Left hindlimb (tissue), 1 donor: ENCODE results near the gene PPRC1.
A peak's percentile ranks its signal among the peaks of the same experiment; 100 is the strongest.

ENCODE experiments used
- DNase-seq: peaks from one replicate; pipeline ENCODE4 v3.0.0-alpha.2; 2018

PPRC1 gene

GRCh38 chr10:102117391-102118159 lies 15.3 kb upstream of the PPRC1 start:
- peak; percentile 90 for DNase-seq

DNA sequence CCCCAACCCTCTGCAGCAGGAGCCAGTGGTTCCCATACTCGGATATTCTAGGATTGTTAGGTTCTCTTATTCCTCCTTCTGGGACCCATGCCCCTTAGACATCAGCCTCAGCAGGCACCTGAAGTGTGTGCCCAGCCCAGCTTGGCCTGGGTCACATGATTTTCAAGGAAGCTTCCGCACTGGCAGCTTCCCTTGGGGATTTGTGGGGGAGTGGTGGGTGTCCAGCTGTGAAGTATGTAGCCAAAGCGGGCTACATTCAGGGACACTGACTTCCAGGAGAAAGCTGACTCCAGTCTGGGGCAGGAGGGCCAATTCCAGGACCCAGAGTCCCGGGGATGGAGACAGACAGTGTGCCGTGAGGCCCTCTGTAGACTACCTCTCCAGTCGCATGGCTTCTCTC lies 14.0 kb upstream of the PPRC1 start:
- no peak for DNase-seq

DNA sequence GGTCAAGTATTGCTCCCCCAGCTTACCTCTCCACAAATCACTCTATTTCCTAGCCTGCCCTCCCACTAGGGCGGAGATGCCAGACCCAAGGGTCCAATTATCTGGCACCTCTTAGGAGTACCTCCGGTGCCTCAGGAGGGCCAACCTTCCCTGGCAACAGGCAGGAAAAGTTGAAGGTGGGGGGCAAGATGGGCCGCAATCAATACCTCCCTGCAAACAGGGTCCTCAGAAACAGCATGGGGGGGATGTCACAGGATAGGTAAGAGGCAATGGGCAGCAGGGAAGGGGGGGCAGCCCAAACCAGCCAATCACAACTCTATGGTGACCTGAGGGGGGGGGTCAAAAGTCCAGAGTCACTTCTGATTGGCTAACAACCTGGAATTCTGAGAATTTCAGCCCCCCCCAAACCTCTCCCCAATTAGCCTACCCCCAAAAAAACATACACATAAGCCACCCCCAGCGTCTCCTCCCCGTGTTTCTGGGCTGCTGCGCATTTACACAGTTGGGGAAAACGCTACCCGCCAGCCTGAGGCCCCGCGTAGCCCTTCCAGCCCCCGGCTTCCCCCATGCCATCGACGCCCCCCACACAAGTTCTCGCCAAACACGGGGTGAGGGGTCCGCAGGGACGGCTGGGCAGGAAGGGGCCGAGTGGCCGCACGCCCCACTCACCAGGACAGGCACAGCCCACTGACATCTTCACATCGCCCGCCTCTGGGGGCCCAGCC lies 13.3 kb upstream of the PPRC1 start:
- DNase-seq, result peak; percentile 80

DNA sequence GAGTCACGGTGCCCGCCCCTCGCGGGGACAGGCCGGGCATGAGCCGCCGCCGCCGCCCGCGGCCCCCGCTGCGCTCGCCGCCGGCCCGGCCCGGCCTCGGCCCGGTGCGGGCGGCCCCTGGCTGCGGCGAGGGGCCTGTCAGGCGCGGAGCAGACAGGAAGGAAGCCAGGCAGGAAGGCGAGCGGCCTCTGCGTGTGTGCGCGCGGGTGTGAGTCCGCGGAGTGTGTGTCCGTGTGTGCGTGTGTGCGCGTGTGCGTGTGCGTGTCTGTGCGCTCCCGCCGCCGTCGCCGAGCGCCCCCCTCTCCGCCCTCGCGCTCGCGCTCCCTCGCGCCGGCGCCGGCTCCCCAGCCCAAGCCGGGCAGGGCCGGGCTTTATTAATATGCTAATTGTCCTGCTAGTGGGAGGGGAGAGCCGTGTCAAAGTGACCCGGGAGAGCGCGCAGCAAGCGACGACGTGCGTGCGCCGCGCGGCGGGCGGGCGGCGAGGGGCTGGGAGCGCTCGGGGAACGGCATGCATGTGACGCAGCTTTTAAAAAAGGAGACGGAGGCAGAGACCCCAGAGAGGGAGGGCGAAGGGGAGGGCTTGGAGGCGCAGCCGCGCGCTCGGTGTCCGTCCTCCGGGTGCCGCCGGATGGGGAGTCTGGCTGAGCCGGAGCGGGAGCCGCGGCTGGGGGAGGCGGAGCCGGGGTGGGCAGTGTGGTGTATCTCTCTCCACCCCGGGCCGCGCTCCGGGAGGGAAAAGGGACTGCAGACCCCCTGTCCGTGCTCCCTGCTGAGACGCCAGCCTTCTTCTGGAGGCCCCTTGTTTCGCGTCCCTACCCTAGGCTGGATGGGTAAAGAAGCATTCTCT lies 12.5 kb upstream of the PPRC1 start, which contains the start of gene LDB1:
LDB1 (minus strand) TSS at position 227 of the 849 bp plus-strand sequence. CDS start 258 bp downstream, outside the sequence.
- DNase-seq, result peak; percentile 89

DNA sequence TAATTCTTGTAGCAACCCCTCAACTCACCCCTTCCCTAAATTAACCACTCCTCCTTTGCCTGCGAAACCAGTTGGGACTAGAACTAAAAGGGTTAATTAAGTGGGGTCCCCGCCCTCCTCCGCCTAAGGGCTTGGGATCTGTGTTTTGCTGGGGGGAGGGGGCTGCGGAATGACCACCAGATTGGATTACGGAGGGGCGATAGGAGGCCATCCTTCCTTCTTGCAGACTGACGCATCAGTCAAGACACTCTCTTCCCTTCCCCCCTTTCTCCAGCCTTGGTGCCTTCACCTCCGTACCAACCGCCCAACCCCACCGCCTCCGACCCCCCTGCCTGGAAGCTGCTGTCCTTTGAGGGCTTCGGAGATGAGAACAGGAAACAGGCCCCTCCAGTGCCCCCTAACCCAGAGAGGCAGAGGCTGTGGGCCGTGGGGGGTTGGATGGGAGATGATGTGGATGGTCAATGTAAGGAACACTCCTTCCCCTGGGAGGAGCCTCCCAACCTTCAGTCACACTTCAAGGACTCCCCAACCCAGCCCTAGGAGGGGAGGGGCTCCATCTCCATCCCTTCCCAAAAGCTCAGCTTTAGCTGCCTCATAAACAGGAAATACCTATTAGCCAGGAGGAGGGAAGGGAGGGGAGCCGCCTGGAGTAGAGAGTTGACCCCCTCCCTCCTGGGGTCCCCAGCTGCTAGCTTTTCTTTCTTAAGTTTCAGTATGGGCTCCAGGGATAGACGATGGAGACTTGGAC lies 11.7 kb upstream of the PPRC1 start:
- DNase-seq, result peak; percentile 84

DNA sequence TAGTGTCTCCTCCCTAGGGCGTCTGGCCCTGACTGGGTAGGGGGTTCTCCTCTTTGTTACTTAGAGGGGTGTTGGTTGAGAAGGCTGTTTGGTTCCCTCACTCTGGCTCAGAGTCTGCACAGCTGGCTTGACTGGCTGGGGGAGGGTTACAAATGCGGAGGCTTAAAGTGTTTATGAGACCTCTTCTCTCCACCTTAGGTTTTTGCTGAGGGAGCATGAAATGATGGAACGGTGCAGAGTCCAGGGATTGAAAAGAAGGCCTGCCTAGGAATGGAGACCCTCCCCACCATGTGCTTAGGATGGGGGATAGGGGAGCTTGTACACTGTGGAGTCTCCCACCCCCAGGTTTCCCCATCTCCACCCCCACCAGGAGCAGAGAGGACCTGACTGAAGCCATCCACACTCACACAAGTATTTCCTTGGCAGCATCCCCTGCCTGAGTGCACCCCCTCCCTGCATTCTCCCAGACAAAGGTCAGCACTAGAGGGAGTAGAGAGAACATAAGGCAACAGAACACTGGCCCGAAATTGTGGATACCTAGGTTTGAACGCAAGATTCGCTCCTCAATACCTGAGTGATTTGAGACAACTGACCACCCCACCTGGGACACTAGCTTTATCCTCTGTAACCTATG lies 11.0 kb upstream of the PPRC1 start:
- DNase-seq, result no peak

- no peak for DNase-seq
Observed at GRCh38 chr10:102122450-102122849, 10.4 kb upstream of the PPRC1 start.

- no peak for DNase-seq
Observed at GRCh38 chr10:102123223-102123622, 9.6 kb upstream of the PPRC1 start.

DNA sequence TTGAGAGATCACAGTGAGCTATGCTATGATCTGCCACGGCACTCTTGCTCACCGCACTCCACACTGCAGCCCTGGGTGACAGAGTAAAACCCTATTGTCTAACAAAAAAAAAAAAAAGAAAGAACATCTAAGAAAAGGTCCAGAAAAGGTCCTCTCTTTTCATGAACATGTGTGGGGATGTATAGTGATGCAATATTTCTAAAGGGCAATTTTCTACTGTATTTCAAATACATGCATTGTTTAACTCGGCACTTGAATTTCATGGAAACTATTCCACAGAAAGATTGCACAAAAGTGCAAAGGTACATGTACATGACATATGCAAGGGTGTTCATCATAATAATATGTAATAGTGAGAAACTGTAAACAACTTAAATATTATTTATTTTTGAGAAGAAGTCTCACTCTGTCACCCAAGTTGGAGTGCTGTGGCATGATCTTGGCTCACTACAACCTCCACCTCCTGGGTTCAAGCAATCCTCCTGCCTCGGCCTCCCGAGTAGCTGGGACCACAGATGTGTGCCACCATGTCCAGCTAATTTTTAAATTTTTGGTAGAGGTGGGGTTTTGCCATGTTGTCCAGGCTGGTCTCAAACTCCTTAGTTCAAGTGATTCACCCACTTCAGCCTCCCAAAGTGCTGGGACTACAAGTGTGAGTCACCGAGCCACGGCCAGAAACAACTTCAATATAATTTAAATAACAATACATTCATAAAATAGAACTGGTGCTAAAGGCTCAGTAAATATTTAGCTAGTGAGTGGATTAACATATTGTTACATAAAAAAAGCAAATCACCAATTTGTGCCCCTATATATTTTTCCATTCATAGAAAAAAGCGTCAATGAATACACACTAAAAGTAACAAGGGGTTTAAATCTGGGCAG lies 1.3 kb upstream of the PPRC1 start:
- no peak for DNase-seq

DNA sequence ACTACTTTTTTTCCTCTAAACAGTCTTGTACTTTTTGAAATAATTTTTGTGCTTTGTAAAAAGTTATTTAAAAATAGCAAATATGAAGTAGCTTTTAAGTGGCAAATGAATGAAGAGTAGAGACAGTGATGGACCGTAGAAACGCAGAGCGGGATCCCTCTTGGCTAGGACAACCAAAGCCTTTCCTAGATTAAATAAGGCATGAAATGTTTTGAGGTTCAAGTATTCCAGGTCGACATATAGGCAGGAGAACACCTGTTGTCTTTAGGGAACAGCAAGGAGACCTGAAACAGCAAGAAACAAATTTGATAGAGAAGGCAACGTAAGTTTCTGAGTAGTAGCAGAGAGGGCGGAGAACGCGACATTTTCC lies 662 bp upstream of the PPRC1 start:
- no peak for DNase-seq

DNA sequence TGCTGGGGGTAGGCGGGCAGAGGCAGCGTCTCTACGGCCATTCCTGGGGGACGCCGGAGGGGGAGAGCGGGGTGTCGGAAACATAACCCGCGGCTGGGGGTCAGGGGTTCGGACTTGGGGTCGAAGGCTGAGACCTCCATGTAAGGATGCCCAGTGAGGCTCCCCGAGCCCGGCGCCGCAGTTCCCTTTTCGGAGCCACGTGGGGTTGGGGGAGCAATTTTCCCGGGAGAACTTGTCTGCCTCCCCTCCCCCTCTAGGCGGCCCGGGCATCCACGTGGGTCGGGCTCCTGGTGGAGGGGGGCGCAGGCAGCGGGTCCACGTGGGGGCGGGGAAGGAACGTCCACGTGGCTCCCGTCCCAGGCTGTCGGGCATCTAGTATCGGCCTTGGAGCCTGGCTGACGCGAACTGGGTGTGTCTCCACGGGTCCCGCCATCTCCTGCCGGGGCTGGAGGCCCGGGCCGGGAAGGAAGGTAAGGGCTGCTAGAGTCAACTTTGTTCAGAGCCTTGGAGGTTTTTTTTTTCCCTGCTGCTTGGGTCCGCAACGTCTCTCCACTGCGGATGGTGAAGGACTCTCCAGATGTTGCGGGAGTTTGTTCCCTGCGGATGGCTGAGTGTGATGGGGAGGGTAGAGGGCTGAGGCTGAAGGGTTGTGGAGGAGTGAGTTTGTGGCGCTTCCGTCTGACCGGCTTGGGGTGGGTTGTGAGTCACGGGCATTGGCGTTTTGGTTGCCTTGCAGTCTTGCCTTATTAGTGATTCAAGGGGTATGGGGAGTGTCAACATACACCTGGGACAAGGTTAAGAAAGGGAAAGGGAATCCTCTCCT lies 744 bp downstream of the PPRC1 start:
- DNase-seq, result peak; percentile 88

GRCh38 chr10:102134416-102134815 lies 1.6 kb downstream of the PPRC1 start:
- DNase-seq, result no peak

DNA sequence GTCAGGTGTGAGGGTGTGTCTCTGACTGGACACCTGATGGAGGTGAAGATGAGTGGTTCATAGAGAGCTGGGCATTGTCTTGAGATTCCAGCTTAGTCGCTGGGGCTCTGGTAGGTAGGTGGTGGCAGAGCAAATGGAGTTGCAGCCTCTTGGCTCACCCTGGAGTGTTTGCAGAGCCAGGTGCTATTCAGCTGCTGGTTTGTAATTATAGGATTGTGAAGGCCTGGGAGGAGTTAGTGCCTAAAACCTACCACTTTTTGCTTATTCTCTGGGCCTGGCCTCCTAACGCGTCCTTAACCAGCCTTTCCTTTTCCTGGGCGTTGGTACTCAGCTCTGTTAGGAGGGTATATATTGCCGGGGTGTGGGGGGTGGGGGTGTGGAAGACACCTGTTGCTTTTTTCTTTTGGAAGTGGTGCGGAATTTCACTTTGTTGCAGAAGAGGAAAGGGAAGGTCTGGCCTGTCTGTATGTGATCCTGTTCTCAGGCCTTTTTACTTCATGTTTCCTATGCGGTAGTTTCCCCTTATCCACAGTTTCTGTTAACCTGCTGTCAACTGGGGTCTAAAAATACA lies 3.2 kb downstream of the PPRC1 start:
- no peak for DNase-seq

DNA sequence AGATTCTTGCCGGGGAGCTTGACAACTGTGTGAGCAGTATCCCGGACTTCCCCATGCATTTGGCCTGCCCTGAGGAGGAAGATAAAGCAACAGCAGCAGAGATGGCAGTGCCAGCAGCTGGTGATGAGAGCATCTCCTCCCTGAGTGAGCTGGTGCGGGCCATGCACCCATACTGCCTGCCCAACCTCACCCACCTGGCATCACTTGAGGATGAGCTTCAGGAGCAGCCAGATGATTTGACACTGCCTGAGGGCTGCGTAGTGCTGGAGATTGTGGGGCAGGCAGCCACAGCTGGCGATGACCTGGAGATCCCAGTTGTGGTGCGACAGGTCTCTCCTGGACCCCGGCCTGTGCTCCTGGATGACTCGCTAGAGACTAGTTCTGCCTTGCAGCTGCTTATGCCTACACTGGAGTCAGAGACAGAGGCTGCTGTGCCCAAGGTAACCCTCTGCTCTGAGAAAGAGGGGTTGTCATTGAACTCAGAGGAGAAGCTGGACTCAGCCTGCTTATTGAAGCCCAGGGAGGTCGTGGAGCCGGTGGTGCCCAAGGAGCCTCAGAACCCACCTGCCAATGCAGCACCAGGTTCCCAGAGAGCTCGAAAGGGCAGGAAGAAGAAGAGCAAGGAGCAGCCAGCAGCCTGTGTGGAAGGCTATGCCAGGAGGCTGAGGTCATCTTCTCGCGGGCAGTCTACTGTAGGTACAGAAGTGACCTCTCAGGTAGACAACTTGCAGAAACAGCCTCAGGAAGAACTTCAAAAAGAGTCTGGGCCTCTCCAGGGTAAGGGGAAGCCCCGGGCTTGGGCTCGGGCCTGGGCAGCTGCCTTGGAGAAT lies 6.7 kb downstream of the PPRC1 start:
- DNase-seq, result no peak

GRCh38 chr10:102140218-102140617 lies 7.4 kb downstream of the PPRC1 start:
- DNase-seq, result no peak

DNA sequence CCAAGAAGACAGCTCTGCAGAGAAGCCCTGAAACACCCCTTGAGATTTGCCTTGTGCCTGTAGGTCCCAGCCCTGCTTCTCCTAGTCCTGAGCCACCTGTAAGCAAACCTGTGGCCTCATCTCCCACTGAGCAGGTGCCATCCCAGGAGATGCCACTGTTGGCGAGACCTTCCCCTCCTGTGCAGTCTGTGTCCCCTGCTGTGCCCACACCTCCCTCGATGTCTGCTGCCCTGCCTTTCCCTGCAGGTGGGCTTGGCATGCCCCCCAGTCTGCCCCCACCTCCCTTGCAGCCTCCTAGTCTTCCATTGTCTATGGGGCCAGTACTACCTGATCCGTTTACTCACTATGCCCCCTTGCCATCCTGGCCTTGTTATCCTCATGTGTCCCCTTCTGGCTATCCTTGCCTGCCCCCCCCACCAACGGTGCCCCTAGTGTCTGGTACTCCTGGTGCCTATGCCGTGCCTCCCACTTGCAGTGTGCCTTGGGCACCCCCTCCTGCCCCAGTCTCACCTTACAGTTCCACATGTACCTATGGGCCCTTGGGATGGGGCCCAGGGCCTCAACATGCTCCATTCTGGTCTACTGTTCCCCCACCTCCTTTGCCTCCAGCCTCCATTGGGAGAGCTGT lies 8.2 kb downstream of the PPRC1 start:
- no peak for DNase-seq

GRCh38 chr10:102141583-102142107 lies 8.8 kb downstream of the PPRC1 start:
- DNase-seq, result no peak

- no peak for DNase-seq
Observed at GRCh38 chr10:102146971-102147428, 14.2 kb downstream of the PPRC1 start.
